HG03469 (cell line): ENCODE measurements around the gene CTAGE1.
"Not testable (repeated sequence)": the region's sequence is repeated elsewhere in the genome, so short reads cannot be mapped to it uniquely, and the experiment has no call there.

Source experiments
- ATAC-seq: cut with Tn5 transposase; IDR thresholded peaks from one replicate; pipeline ENCODE4 v1.9.1; 2021; ENCODE audit warnings: mild to moderate bottlenecking, moderate library complexity, moderate number of reproducible peaks; ENCODE audit not compliant: unreplicated experiment

CTAGE1 gene

GRCh38 chr18:22393164-22393563 lies 24.6 kb downstream of the CTAGE1 start:
- ATAC-seq = not testable (repeated sequence)

GRCh38 chr18:22391407-22392345 lies 26.0 kb downstream of the CTAGE1 start:
- no peak for ATAC-seq

GRCh38 chr18:22387787-22388186 lies 29.9 kb downstream of the CTAGE1 start:
- no peak for ATAC-seq

GRCh38 chr18:22387364-22387763 lies 30.4 kb downstream of the CTAGE1 start:
- no peak for ATAC-seq

- ATAC-seq = no peak
Measured at GRCh38 chr18:22385718-22386117, 32.0 kb downstream of the CTAGE1 start.

- ATAC-seq = no peak
Measured at GRCh38 chr18:22378672-22379282, 38.9 kb downstream of the CTAGE1 start.

- ATAC-seq = no peak
Measured at GRCh38 chr18:22377769-22378168, 39.9 kb downstream of the CTAGE1 start.

GRCh38 chr18:22370414-22370813 lies 47.3 kb downstream of the CTAGE1 start:
- ATAC-seq = no peak

GRCh38 chr18:22368021-22368420 lies 49.7 kb downstream of the CTAGE1 start:
- no peak for ATAC-seq

GRCh38 chr18:22367303-22367702 lies 50.4 kb downstream of the CTAGE1 start:
- ATAC-seq = no peak

- ATAC-seq = no peak
Measured at GRCh38 chr18:22363867-22364463, 53.8 kb downstream of the CTAGE1 start.
